GM23338 (cell line): ENCODE measurements around the gene DUSP3. TPM values are rescaled to one million over a fixed set of nuclear protein-coding genes. Genes with fewer than 3 reads are reported as not detected.

Source experiments
- ATAC-seq: fragments of 200-7000 bp; cut with Tn5 transposase; 3 replicates; pipeline ENCODE4 v1.9.1; 2020
- DNase-seq: peaks from one replicate; pipeline ENCODE4 v3.0.0-alpha.2; 2015; ENCODE audit warnings: low spot score
- H2AFZ ChIP-seq: fragments of 200-600 bp; sonication (generic); 2 replicates; pipeline ENCODE4 v1.8.0; 2016; ENCODE audit warnings: antibody characterized with exemption, mild to moderate bottlenecking, moderate library complexity
- H3F3A ChIP-seq: fragments of 200-600 bp; sonication (generic); replicated peaks from 2 replicates; pipeline ENCODE4 v1.8.0; 2017; ENCODE audit warnings: antibody characterized with exemption, mixed run types, low read depth
- H3K27ac ChIP-seq: fragments of 200-600 bp; sonication (generic); 2 replicates; pipeline ENCODE4 v1.6.1; 2016; ENCODE audit warnings: low read depth
- H3K27me3 ChIP-seq: fragments of 200-600 bp; sonication (generic); 2 replicates; pipeline ENCODE4 v1.8.0; 2016; ENCODE audit warnings: mild to moderate bottlenecking, mixed run types, moderate library complexity; ENCODE audit not compliant: insufficient read depth
- H3K36me3 ChIP-seq: fragments of 200-600 bp; sonication (generic); 2 replicates; pipeline ENCODE4 v1.8.0; 2016; ENCODE audit warnings: mild to moderate bottlenecking; ENCODE audit not compliant: insufficient read depth
- H3K4me1 ChIP-seq: fragments of 200-600 bp; sonication (generic); 2 replicates; pipeline ENCODE4 v1.8.0; 2016; ENCODE audit warnings: mild to moderate bottlenecking, moderate library complexity; ENCODE audit not compliant: insufficient read depth
- H3K4me2 ChIP-seq: fragments of 200-600 bp; sonication (generic); 2 replicates; pipeline ENCODE4 v1.7.1; 2017; ENCODE audit warnings: mixed run types
- H3K4me3 ChIP-seq: fragments of 200-600 bp; sonication (generic); 2 replicates; pipeline ENCODE4 v1.6.1; 2016; ENCODE audit warnings: mixed run types
- H3K79me2 ChIP-seq: fragments of 200-600 bp; sonication (generic); replicated peaks from 2 replicates; pipeline ENCODE4 v1.8.0; 2017; ENCODE audit warnings: mild to moderate bottlenecking; ENCODE audit not compliant: insufficient read depth
- H3K9me2 ChIP-seq: fragments of 200-600 bp; sonication (generic); 2 replicates; pipeline ENCODE4 v1.8.0; 2017; ENCODE audit not compliant: insufficient read depth
- H4K20me1 ChIP-seq: fragments of 200-600 bp; sonication (generic); replicated peaks from 2 replicates; pipeline ENCODE4 v1.8.0; 2017; ENCODE audit warnings: mild to moderate bottlenecking; ENCODE audit not compliant: insufficient read depth
- H3K27ac Mint-ChIP-seq: 2 replicates; pipeline ENCODE4 v1.8.0; 2020; ENCODE audit warnings: inconsistent platforms, mild to moderate bottlenecking, moderate library complexity, mixed read lengths
- H3K27me3 Mint-ChIP-seq: 3 replicates; pipeline ENCODE4 v1.8.0; 2022; ENCODE audit warnings: low read depth, mild to moderate bottlenecking, moderate library complexity, mixed read lengths, inconsistent platforms; ENCODE audit not compliant: insufficient read depth, poor library complexity
- H3K36me3 Mint-ChIP-seq: 3 replicates; pipeline ENCODE4 v1.8.0; 2021; ENCODE audit warnings: low read depth, mild to moderate bottlenecking, inconsistent platforms, moderate library complexity, mixed read lengths
- H3K4me1 Mint-ChIP-seq: 3 replicates; pipeline ENCODE4 v1.8.0; 2020; ENCODE audit warnings: mild to moderate bottlenecking, inconsistent platforms, mixed read lengths
- H3K4me3 Mint-ChIP-seq: 3 replicates; pipeline ENCODE4 v1.8.0; 2021; ENCODE audit warnings: moderate library complexity, mild to moderate bottlenecking, inconsistent platforms, mixed read lengths
- H3K9me3 Mint-ChIP-seq: 3 replicates; pipeline ENCODE4 v1.8.0; 2020; ENCODE audit warnings: moderate library complexity, mild to moderate bottlenecking, inconsistent platforms, mixed read lengths
- CREB1 ChIP-seq: fragments of 250-450 bp; sonication (Bioruptor Pico); IDR thresholded peaks from 2 replicates; pipeline ENCODE4 v1.5.0; 2020; ENCODE audit warnings: low read depth, mild to moderate bottlenecking, moderate library complexity
- EZH2 ChIP-seq: fragments of 200-600 bp; sonication (generic); IDR thresholded peaks from one replicate; pipeline ENCODE4 v1.8.0; 2017; ENCODE audit warnings: antibody characterized with exemption, mild to moderate bottlenecking, low read depth; ENCODE audit not compliant: unreplicated experiment
- JUNB ChIP-seq: IDR thresholded peaks from one replicate; pipeline ENCODE4 v1.6.1; 2016; ENCODE audit warnings: antibody characterized with exemption; ENCODE audit not compliant: unreplicated experiment
- NANOG ChIP-seq: IDR thresholded peaks from 2 replicates; pipeline ENCODE4 v1.6.1; 2016; ENCODE audit warnings: antibody characterized with exemption, borderline replicate concordance
- POLR2AphosphoS5 ChIP-seq: IDR thresholded peaks from 2 replicates; pipeline ENCODE4 v1.6.1; 2016; ENCODE audit warnings: antibody characterized with exemption, low read depth
- REST ChIP-seq: IDR thresholded peaks from one replicate; pipeline ENCODE4 v1.6.1; 2018; ENCODE audit warnings: antibody characterized with exemption; ENCODE audit not compliant: unreplicated experiment
- ZNF331 ChIP-seq: fragments of 250-450 bp; sonication (Bioruptor Pico); IDR thresholded peaks from 2 replicates; pipeline ENCODE4 v1.5.0; 2020; ENCODE audit warnings: low read depth, mild to moderate bottlenecking, moderate library complexity
- ZNF462 ChIP-seq: fragments of 250-450 bp; sonication (Bioruptor Pico); IDR thresholded peaks from 2 replicates; pipeline ENCODE4 v1.5.0; 2020; ENCODE audit warnings: mild to moderate bottlenecking, moderate library complexity
- polyA plus RNA-seq: library from polyadenylated mRNA; unstranded; fragments of >200 nt; fragmentation: Nextera tagmentation; extraction: Ambion mirVana; gene quantifications from 2 replicates; pipeline ENCODE4 v1.2.1, GENCODE V29; 2016
- total RNA-seq: library from RNA; depleted of rRNA; stranded (reverse); fragments of >200 nt; shearing (Covaris generic); gene quantifications from 2 replicates; pipeline ENCODE4 v1.2.3, GENCODE V29; 2014

Gene DUSP3
- total and polyA plus RNA-seq, 2 experiments from 2014 or later: 14.7 to 22.1 TPM

DNA sequence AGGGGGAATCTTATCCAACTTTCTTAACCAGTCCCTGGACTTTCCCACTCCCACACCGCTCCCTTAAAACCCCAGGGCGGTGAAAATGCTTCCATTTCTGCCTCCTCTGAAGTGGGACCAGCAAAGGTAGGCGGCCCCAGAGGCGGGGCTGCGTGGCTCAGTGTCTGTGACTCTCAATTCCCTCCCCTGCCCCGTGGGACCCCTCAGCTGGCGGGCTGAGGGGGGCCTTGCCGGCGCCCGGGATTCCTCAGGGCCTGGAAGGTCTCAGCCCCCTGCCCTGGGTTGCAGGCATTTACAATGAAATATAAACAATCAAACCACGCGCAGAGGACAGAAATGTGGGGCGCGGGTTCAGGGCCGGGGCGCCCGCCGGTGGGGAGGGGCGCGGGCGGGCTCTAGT, 23.8 kb downstream of the DUSP3 start:
- H3K4me2 ChIP-seq: peak overlapping the region; percentile 82
- Mint-ChIP-seq H3K4me3 (peak overlapping the region; percentile 36; the same call in 2 of the 3 replicates), H3K4me1 (peaks cover 40% of the 10 kb centered on the region), H3K27ac (no peak overlapping the region), H3K9me3 (no peaks in the 10 kb centered on the region), H3K27me3 (peaks cover 21% of the 10 kb centered on the region), H3K36me3 (no peaks in the 10 kb centered on the region)
- no peaks in the 10 kb centered on the region for H3K79me2 ChIP-seq
- DNase-seq (no peak), ATAC-seq (peak; percentile 8; the same call in 2 of the 3 replicates)
- H3F3A ChIP-seq: peaks cover 7% of the 10 kb centered on the region; the same call in 1 of the 2 replicates
- peaks cover 23% of the 10 kb centered on the region for H3K4me1 ChIP-seq
- peak overlapping the region; percentile 100 for H2AFZ ChIP-seq
- H3K27me3 ChIP-seq: peaks cover 30% of the 10 kb centered on the region
- no peak overlapping the region for H3K27ac ChIP-seq
- H3K36me3 ChIP-seq: no peaks in the 10 kb centered on the region
- no peaks in the 10 kb centered on the region for H3K9me2 ChIP-seq
- H3K4me3 ChIP-seq: peak overlapping the region; percentile 54
- TF ChIP-seq ZNF331 (CRISPR knock-in tag) (no peak), JUNB (no peak), NANOG (no peak), POLR2AphosphoS5 (no peak), REST (no peak), ZNF462 (CRISPR knock-in tag) (no peak), EZH2 (no peak), CREB1 (CRISPR knock-in tag) (no peak)
- H4K20me1 ChIP-seq: no peaks in the 10 kb centered on the region
